ENCODE results near the gene RASSF3.
"Not testable (repeated sequence)": the region's sequence is repeated elsewhere in the genome, so short reads cannot be mapped to it uniquely, and the experiment has no call there.

Gene RASSF3

GRCh38 chr12:64653123-64653522 is 42.8 kb downstream of the RASSF3 start:
- no peak overlapping the region for H3K27ac ChIP-seq (ENCODE audit: low read length)
- peaks cover 4% of the 10 kb centered on the region; the same call in 1 of the 2 replicates for H3K36me3 ChIP-seq (ENCODE audit: insufficient read depth, low read length)
- H3K4me1 ChIP-seq (ENCODE audit: insufficient read depth, low read length): no peaks in the 10 kb centered on the region
- no peak overlapping the region for H2AFZ ChIP-seq (ENCODE audit: low read depth, low read length)
- no peaks in the 10 kb centered on the region for H3K9me3 ChIP-seq (ENCODE audit: insufficient read depth, low read length, severe bottlenecking)
- peaks cover 17% of the 10 kb centered on the region for H4K20me1 ChIP-seq (ENCODE audit: insufficient read depth, low read length)
- no peaks in the 10 kb centered on the region for H3K27me3 ChIP-seq (ENCODE audit: insufficient read depth, low read length, poor library complexity)
- no peak overlapping the region for H3K4me2 ChIP-seq (ENCODE audit: insufficient read depth, low read length)
- H3K9ac ChIP-seq (ENCODE audit: low read depth, low read length): no peak overlapping the region
- TF ChIP-seq EZH2 (IDR thresholded peaks at IDR 0.05; ENCODE audit: borderline replicate concordance, low read depth, low read length, severe bottlenecking) (no peak), CTCF (IDR thresholded peaks at IDR 0.05; ENCODE audit: borderline replicate concordance, extremely low read depth, low read length, poor library complexity, severe bottlenecking) (no peak)
- DNase-seq (no peak), ATAC-seq (ENCODE audit: insufficient read depth, low read depth) (no peak)
- H3K4me3 ChIP-seq (ENCODE audit: low read depth in 1 of 2, low read length in 2 of 2): no peak overlapping the region
- H3K79me2 ChIP-seq (ENCODE audit: insufficient read depth, low read length): peaks cover 72% of the 10 kb centered on the region

- not testable (repeated sequence) for H3K27me3 ChIP-seq (ENCODE audit: insufficient read depth, low read length, poor library complexity); H3K9ac ChIP-seq (ENCODE audit: low read depth, low read length); H2AFZ ChIP-seq (ENCODE audit: low read depth, low read length); H3K4me1 ChIP-seq (ENCODE audit: insufficient read depth, low read length); H3K4me3 ChIP-seq (ENCODE audit: low read depth in 1 of 2, low read length in 2 of 2); H3K27ac ChIP-seq (ENCODE audit: low read length); ATAC-seq (ENCODE audit: insufficient read depth, low read depth); H3K4me2 ChIP-seq (ENCODE audit: insufficient read depth, low read length); DNase-seq; H3K9me3 ChIP-seq (ENCODE audit: insufficient read depth, low read length, severe bottlenecking); H3K36me3 ChIP-seq (ENCODE audit: insufficient read depth, low read length)
- Histone ChIP-seq H3K79me2 (ENCODE audit: insufficient read depth, low read length) (peaks cover 67% of the 10 kb centered on the region), H4K20me1 (ENCODE audit: insufficient read depth, low read length) (peaks cover 16% of the 10 kb centered on the region)
Measured at GRCh38 chr12:64653907-64654306, 43.6 kb downstream of the RASSF3 start.

GRCh38 chr12:64655141-64655540 is 44.8 kb downstream of the RASSF3 start:
- H3K4me1 ChIP-seq (ENCODE audit: insufficient read depth, low read length): no peaks in the 10 kb centered on the region
- H3K9me3 ChIP-seq (ENCODE audit: insufficient read depth, low read length, severe bottlenecking): no peaks in the 10 kb centered on the region
- TF ChIP-seq CTCF (IDR thresholded peaks at IDR 0.05; ENCODE audit: borderline replicate concordance, extremely low read depth, low read length, poor library complexity, severe bottlenecking) (no peak), EZH2 (IDR thresholded peaks at IDR 0.05; ENCODE audit: borderline replicate concordance, low read depth, low read length, severe bottlenecking) (no peak)
- H3K36me3 ChIP-seq (ENCODE audit: insufficient read depth, low read length): peaks cover 4% of the 10 kb centered on the region; the same call in 1 of the 2 replicates
- peaks cover 68% of the 10 kb centered on the region for H3K79me2 ChIP-seq (ENCODE audit: insufficient read depth, low read length)
- H3K4me3 ChIP-seq (ENCODE audit: low read depth in 1 of 2, low read length in 2 of 2): no peak overlapping the region
- H3K27ac ChIP-seq (ENCODE audit: low read length): no peak overlapping the region
- peaks cover 16% of the 10 kb centered on the region for H4K20me1 ChIP-seq (ENCODE audit: insufficient read depth, low read length)
- H3K9ac ChIP-seq (ENCODE audit: low read depth, low read length): no peak overlapping the region
- H3K27me3 ChIP-seq (ENCODE audit: insufficient read depth, low read length, poor library complexity): no peaks in the 10 kb centered on the region
- no peak overlapping the region for H3K4me2 ChIP-seq (ENCODE audit: insufficient read depth, low read length)
- no peak overlapping the region for H2AFZ ChIP-seq (ENCODE audit: low read depth, low read length)
- ATAC-seq (ENCODE audit: insufficient read depth, low read depth) (no peak), DNase-seq (no peak)

- TF ChIP-seq CTCF (IDR thresholded peaks at IDR 0.05; ENCODE audit: borderline replicate concordance, extremely low read depth, low read length, poor library complexity, severe bottlenecking) (no peak), EZH2 (IDR thresholded peaks at IDR 0.05; ENCODE audit: borderline replicate concordance, low read depth, low read length, severe bottlenecking) (no peak)
- no peak overlapping the region for H3K9ac ChIP-seq (ENCODE audit: low read depth, low read length)
- no peak for ATAC-seq (ENCODE audit: insufficient read depth, low read depth)
- H3K27me3 ChIP-seq (ENCODE audit: insufficient read depth, low read length, poor library complexity): no peaks in the 10 kb centered on the region
- no peaks in the 10 kb centered on the region for H3K4me1 ChIP-seq (ENCODE audit: insufficient read depth, low read length)
- no peak overlapping the region for H2AFZ ChIP-seq (ENCODE audit: low read depth, low read length)
- no peak overlapping the region for H3K27ac ChIP-seq (ENCODE audit: low read length)
- no peak for DNase-seq
- peaks cover 4% of the 10 kb centered on the region; the same call in 1 of the 2 replicates for H3K36me3 ChIP-seq (ENCODE audit: insufficient read depth, low read length)
- H3K4me2 ChIP-seq (ENCODE audit: insufficient read depth, low read length): no peak overlapping the region
- H3K79me2 ChIP-seq (ENCODE audit: insufficient read depth, low read length): peaks cover 69% of the 10 kb centered on the region
- H3K9me3 ChIP-seq (ENCODE audit: insufficient read depth, low read length, severe bottlenecking): no peaks in the 10 kb centered on the region
- peaks cover 15% of the 10 kb centered on the region for H4K20me1 ChIP-seq (ENCODE audit: insufficient read depth, low read length)
- no peak overlapping the region for H3K4me3 ChIP-seq (ENCODE audit: low read depth in 1 of 2, low read length in 2 of 2)
Measured at GRCh38 chr12:64656429-64656828, 46.1 kb downstream of the RASSF3 start.

Data from DND-41 (cell line).